ENCODE measurements around the gene PLA2G6.

GRCh38 chr22:38191055-38191454, 9.4 kb upstream of the PLA2G6 start:
- TF ChIP-seq POLR2AphosphoS5 (IDR thresholded peaks at IDR 0.05; ENCODE audit: low read depth, low read length) (no peak), EZH2 (IDR thresholded peaks at IDR 0.05) (no peak), RAD21 (IDR thresholded peaks at IDR 0.05; ENCODE audit: low read depth) (no peak), CTCF (IDR thresholded peaks at IDR 0.05 in 2 of 3, conservative IDR thresholded peaks at IDR 0.05 in 1 of 3; ENCODE audit: borderline replicate concordance in 1 of 3, insufficient read depth in 1 of 3, low read depth in 2 of 3, low read length in 2 of 3) (no peak), ZNF274 (IDR thresholded peaks at IDR 0.05; ENCODE audit: low read depth, low read length) (no peak), ELF1 (IDR thresholded peaks at IDR 0.05; ENCODE audit: borderline replicate concordance, low read depth) (no peak), SRF (IDR thresholded peaks at IDR 0.05; ENCODE audit: low read depth) (no peak), JUND (IDR thresholded peaks at IDR 0.05) (no peak), SIN3A (IDR thresholded peaks at IDR 0.05; ENCODE audit: low read depth) (no peak)
